Neural progenitor cell (in vitro differentiated cells): ENCODE results near the gene RSRC2.

Source experiments
- CTCF ChIP-seq: fragments of 200-600 bp; sonication (generic); IDR thresholded peaks from 2 replicates; pipeline ENCODE4 v1.5.1; 2017; ENCODE audit warnings: antibody characterized with exemption, mild to moderate bottlenecking
- EZH2 ChIP-seq: fragments of 200-600 bp; sonication (generic); IDR thresholded peaks from 2 replicates; pipeline ENCODE4 v1.6.1; 2017; ENCODE audit warnings: antibody characterized with exemption, mild to moderate bottlenecking, moderate library complexity
- EZH2phosphoT487 ChIP-seq: fragments of 200-600 bp; sonication (generic); IDR thresholded peaks from 2 replicates; pipeline ENCODE4 v1.6.1; 2017; ENCODE audit warnings: antibody characterized with exemption

GRCh38 chr12:122528992-122529391, 2.3 kb upstream of the RSRC2 start:
- TF ChIP-seq CTCF (no peak), EZH2 (no peak), EZH2phosphoT487 (no peak)
